Mesothelial cell of epicardium (in vitro differentiated cells): ENCODE measurements around the gene RASGRP1. TPM values are rescaled to one million over a fixed set of nuclear protein-coding genes. Genes with fewer than 3 reads are reported as not detected.

Experiments used
- DNase-seq, 2 experiments: peaks; one replicate each; pipeline ENCODE4 v3.0.0; 2021; ENCODE audit warnings: low spot score in 2 of 2; ENCODE audit not compliant: unreplicated experiment in 2 of 2
- H3K27ac Mint-ChIP-seq: 2 replicates; pipeline ENCODE4 v1.8.0; 2021; ENCODE audit warnings: mixed read lengths
- H3K27me3 Mint-ChIP-seq: 2 replicates; pipeline ENCODE4 v1.8.0; 2021; ENCODE audit warnings: low read depth, mixed read lengths
- H3K36me3 Mint-ChIP-seq: 2 replicates; pipeline ENCODE4 v1.8.0; 2021; ENCODE audit warnings: mixed read lengths
- H3K4me1 Mint-ChIP-seq: 2 replicates; pipeline ENCODE4 v1.8.0; 2021; ENCODE audit warnings: mixed read lengths
- H3K4me3 Mint-ChIP-seq: 2 replicates; pipeline ENCODE4 v1.8.0; 2021; ENCODE audit warnings: mild to moderate bottlenecking, moderate library complexity, mixed read lengths
- H3K9me3 Mint-ChIP-seq: 2 replicates; pipeline ENCODE4 v1.8.0; 2021; ENCODE audit warnings: mixed read lengths
- CTCF ChIP-seq: fragments of 200-600 bp; sonication (generic); IDR thresholded peaks from one replicate; pipeline ENCODE4 v1.5.0; 2021; ENCODE audit warnings: antibody characterized with exemption; ENCODE audit not compliant: unreplicated experiment
- total RNA-seq: library from RNA; stranded (reverse); gene quantifications from 3 replicates; pipeline ENCODE4 v1.2.1, GENCODE V29; 2021

The RASGRP1 gene
- total RNA-seq, 1 donor from 2014 or later: 4.4 TPM

DNA sequence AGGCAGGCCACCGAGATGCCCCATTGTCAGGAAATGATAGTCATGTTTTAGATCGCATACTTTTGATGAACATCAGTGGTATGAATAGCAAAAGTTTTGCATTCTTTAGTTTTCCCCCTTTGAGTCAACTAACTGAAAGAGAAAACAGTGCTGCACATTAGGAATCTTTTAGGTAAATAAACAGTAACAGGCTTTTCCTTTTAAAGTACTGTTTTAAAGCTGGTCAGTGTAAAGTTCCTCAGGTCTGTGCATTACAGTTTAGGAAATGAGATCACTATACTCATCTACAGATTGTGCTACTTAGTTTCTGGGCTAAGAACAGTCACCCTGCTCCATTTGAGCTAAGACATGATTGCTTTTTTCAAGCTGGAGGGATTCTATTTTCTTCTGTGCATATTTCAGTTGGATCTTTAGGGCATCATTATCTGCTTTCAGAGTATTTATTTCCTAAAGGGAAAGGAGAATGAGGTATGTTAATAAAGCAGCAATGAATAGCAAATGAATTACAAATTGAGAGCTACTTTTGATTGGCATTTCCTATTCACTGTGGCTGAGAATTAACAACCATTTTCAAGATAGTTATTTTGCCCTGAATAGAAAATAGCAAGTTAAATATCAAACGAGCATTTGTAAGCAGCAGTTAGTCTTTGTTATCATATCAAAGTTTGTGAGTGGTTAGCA lies 74.2 kb downstream of the RASGRP1 start:
- Mint-ChIP-seq H3K9me3 (no peaks in the 10 kb centered on the region), H3K4me1 (peaks cover 6% of the 10 kb centered on the region), H3K4me3 (no peak overlapping the region), H3K27ac (no peak overlapping the region), H3K36me3 (peaks cover 9% of the 10 kb centered on the region), H3K27me3 (no peaks in the 10 kb centered on the region)
- no peak for TF ChIP-seq CTCF
- no peak for DNase-seq

DNA sequence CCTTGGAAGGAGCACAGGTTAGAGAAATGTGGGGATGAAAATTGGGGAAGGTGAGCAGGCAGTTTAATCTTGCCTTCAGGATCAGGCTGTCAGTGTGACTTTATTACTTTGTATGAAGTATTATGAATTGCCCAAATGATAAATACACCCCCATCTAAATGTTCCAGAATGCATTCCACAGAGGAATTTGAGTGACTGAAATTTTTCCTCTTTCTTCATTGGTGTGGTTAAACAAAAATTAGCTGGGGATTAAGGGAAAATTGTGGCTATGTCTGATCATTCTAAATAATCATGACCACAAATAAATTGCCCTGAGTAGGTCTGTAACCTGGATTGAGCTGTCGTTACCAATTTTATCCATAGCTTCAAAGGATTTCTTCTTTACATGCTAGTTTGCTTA lies 77.2 kb downstream of the RASGRP1 start:
- H3K27ac Mint-ChIP-seq: no peak overlapping the region
- H3K4me1 Mint-ChIP-seq: peaks cover 6% of the 10 kb centered on the region
- H3K27me3 Mint-ChIP-seq: no peaks in the 10 kb centered on the region
- DNase-seq: no peak
- H3K9me3 Mint-ChIP-seq: no peaks in the 10 kb centered on the region
- H3K4me3 Mint-ChIP-seq: no peak overlapping the region
- no peak for TF ChIP-seq CTCF
- H3K36me3 Mint-ChIP-seq: peaks cover 9% of the 10 kb centered on the region

DNA sequence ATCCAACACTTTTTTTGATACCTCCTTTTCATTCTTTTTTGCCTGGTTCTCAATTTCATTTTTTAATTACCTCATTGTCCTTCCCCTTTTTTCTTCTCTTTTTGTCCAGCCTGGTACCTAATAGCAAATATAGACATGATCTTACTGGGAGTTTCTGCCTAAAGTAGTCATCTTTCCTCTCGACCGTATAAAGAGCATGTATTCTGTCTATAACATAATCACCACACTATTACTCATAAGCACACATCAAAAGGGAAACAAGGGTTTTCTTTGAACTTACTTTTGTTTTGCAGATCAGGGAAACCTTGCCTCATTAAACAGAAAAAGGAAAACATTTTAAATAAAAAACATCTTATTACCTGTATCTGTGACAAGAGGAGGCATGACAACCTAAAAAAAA lies 77.7 kb downstream of the RASGRP1 start:
- no peak for DNase-seq
- Mint-ChIP-seq H3K4me3 (no peak overlapping the region), H3K36me3 (peaks cover 13% of the 10 kb centered on the region), H3K27me3 (no peaks in the 10 kb centered on the region), H3K4me1 (peaks cover 6% of the 10 kb centered on the region), H3K27ac (no peak overlapping the region), H3K9me3 (no peaks in the 10 kb centered on the region)
- TF ChIP-seq CTCF: no peak

DNA sequence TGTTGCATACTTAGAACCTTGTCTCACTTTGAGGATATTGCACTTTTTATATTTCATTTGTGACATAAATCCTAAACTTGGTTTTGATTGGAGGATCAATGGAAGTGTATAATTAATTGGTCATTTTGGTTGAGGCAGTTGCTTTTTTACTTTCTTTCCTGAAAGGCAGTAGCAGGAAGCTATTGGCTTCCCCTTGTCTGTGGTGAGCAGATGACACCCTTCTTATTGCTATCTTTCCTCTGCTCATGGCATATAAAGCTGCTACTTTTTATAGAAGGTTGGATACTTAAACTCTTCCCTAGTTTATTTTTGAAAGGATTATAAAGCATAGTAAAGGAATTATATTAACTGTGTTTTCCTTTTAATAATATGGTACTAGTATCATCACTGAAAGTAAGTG lies 82.0 kb downstream of the RASGRP1 start:
- H3K4me1 Mint-ChIP-seq: peaks cover 6% of the 10 kb centered on the region
- H3K36me3 Mint-ChIP-seq: peaks cover 12% of the 10 kb centered on the region
- no peak for TF ChIP-seq CTCF

GRCh38 chr15:38481761-38482160 lies 82.9 kb downstream of the RASGRP1 start:
- Mint-ChIP-seq H3K27me3 (no peaks in the 10 kb centered on the region), H3K27ac (no peak overlapping the region), H3K4me3 (no peak overlapping the region), H3K4me1 (peaks cover under 1% of the 10 kb centered on the region), H3K36me3 (peaks cover 14% of the 10 kb centered on the region), H3K9me3 (no peaks in the 10 kb centered on the region)
- no peak for TF ChIP-seq CTCF
- no peak for DNase-seq

More for the DNA sequence above, 82.0 kb downstream of the RASGRP1 start:
- Mint-ChIP-seq H3K4me3 (no peak overlapping the region), H3K27me3 (no peaks in the 10 kb centered on the region), H3K27ac (no peak overlapping the region), H3K9me3 (no peaks in the 10 kb centered on the region)
- no peak for DNase-seq
